DMS153 treated with DMSO at 0.1 percent for 48 hours (cell line): ENCODE measurements around the gene CLMN.
"Not testable (repeated sequence)": the region's sequence is repeated elsewhere in the genome, so short reads cannot be mapped to it uniquely, and the experiment has no call there.

Experiments used
- DNase-seq: peaks from one replicate; lab custom pipeline; 2025; ENCODE audit not compliant: unreplicated experiment; lab: John Stamatoyannopoulos, UW

CLMN gene

DNA sequence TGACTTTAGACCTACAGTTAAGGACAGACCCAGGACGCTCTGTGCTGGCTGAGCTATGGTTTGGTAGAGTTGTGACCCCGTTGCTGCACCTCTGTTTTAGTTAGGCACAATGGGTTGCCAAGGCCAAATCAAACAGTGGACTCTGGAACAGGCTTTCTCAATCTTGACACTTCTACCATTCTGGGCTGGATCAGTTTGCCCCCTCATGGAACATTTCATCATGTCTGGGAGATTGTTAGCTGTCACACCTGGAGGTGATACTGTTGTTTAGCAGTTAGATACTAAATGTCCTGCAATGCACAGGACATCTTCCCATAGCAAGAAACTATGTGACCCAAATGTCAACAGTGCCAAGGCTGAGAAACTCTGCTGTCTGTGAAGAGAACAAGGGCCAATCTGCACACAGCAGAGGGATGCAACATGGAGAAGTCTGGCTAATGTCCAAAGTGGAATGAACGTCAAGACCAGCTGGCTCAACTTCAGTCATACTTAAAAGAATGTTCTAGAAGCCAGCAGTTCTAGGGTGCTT, 96.8 kb downstream of the CLMN start:
- DNase-seq, result no peak

DNA sequence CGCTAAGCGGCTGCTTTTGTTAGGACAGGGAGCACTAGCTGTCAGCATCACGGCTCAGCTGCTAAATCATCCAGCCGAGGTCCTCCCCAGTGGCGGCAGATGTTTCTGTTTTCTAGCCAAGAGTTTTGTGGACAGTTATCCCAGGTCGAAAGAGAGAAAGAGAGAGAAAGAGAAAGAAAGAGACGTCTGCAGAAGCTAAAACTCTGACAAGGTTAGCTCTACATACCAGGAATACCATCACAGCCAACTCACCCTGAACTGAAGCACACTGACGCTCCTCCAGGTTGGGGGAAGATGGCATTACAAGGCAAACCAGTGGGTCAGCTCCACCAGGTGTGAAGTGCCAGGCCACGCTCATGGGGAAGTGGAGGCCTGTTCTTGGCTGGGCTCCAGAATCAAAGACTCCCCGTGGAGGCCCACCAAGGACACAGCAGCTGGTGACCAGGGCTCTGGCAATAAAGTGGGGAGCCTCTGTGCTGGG, 97.5 kb downstream of the CLMN start:
- no peak for DNase-seq

DNA sequence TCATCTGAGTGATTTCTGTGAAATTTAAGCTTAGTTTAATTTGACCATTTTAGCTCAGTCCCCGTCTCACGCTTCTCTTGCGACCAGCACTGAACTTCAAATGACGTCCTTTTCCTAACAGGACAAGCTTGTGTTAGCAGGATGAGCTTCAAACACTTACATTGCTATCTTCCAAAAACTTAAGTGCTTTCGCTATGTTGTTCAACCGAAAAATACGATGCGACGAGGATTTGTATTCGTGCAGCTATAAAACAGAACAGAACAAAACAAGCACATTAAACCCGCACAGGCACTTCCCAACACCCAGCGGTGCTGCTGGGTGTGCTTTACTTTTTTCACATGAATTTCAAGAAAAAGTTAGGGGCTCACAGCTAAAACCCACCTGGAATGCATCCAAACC, 98.2 kb downstream of the CLMN start:
- no peak for DNase-seq

DNA sequence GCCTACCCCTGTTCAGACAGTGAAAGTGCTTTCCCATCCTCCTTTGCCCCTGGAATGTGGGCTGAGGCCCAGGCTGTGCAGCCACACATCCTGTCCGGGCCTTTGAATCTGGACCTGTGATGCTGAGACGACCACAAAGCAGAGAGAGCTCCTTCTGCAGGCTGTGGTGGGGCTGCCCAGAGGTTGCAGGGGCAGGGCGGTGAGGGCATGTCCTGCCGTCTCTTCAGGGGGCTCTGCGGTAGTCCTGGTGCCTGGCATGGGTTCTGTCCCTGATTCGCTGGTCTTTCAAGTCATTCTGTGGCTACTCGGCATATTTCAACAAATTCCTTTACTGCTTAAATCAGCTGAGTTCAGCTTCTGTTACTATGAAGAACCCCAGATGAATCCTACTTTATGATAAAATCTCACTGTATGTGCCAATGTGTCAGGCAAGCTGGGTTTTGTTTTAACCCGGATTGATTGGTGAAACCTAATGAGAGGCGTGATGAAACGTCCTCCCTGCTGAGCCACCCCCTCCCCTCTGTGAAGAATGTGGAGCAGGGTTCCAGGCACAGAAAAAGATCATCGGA, 99.0 kb downstream of the CLMN start:
- DNase-seq, result no peak

DNA sequence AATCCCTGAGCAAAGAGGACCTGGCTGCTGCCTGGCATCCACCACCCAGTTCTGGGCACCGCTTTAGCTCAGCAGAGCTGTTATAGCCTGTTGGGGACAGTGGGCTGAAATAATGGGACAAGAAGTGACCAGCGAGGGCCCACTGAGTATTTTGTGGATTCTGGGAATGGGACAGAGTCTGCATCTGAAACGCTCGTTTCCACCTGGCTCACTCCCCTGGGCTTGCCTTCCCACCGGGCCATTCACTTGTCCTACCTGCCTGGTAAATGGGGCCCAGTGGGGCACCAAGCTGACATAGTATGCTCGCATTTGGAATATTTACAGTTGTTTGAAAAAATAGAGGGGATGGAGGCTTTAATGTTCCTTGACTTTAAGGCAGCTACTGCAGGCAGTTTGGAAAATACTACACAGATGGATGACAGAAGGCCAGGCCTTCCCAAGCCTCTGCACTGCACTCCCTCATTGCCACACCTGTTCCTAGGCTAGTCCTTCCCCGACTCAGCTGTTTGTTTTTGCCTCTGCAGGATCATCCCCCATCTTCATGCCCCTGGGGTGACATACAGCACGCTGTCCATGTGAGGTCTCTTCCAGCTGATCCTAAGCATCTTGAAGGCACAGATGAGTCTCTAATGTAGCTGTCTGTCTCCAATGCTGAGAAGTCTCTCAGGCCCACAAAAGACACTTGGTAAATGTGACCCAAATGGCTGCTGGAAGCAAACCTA, 101.1 kb downstream of the CLMN start:
- DNase-seq, result no peak

DNA sequence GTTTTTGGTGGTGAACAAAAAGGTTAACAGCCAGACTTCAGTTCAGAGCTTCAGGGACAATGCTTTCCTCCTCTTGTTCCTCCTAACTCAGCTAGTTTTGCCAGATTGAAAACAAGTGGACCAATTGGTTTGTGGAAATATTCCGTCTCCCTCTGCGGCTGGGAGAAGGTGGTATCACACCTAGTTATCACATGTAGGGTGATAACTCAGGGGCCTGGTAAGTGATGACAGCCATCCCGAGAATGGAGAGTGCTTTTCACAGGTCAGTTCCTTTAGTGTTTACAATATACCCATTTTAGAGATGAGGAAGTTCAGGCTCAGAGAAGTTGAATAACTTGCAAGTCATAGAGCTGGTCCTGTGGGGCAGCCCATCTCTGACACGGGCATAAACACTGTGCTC, 101.7 kb downstream of the CLMN start:
- no peak for DNase-seq

DNA sequence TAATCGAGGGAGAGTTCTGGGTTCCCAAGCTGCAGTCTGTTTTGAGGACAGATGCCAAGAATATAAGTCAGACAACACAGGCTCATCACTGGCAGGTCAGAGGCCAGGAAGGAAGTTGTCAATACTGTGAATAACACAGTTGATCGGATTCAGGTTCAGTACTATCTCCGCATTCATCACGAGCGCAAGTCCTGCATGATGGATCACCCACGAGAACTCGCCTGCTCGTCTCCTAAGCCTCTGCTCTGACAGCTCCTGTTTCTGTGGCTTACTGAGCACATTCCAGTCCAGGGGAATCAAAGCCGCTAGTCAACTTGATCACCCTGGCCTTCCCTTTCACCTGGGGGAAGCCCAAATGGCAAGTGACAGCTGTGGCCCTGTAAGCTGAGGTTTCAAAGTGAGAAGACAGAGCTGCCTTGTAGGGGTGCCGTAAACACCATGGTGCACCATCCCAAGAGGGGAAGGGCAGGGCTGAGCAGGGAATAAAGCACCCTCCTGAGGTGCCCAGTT, 102.3 kb downstream of the CLMN start:
- DNase-seq, result no peak

DNA sequence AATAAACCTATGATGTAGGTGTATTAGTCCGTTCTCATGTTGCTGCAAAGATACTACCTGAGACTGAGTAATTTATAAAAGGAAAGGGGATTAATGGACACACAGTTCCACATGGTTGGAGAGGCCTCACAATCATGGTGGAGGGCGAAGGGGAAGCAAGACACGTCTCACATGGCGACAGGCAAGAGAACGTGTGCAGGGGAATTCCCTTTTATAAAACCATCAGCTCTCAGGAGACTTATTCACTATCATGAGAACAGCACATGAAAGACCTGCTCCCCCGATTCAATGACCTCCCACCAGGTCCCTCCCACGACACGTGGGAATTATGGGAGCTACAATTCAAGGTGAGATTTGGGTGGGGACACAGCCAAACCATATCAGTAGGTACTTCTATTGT, 103.7 kb downstream of the CLMN start:
- no peak for DNase-seq

DNA sequence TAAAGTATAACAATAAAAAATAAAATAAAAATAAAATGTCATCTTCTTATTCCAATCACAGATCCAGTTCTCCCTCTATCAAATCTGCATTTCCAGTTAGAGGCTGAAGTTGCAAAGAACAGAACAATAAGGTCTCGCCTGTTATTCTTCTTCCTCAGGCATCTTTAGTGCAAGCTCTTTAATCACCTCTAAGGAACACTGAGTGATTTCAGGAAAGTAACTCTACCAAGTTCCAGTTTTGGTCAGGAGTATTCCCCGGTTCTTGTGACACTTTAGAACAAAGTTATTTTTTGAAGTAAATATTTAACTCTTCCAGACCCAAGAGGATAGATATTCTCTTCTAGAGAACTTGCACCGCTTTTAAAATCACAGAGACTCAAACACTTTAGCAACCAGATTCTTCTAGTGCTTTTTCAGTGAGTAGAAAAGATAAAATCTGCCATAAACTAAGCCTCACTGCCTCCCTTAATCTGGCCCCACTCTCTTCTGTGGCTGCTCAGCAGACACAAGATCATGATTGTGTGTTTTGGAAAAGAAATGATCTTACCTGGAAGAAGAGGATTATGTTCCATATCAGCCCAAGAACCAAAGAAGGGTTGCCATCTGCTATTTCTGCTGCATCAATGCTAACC, 104.5 kb downstream of the CLMN start:
- DNase-seq, result no peak

DNA sequence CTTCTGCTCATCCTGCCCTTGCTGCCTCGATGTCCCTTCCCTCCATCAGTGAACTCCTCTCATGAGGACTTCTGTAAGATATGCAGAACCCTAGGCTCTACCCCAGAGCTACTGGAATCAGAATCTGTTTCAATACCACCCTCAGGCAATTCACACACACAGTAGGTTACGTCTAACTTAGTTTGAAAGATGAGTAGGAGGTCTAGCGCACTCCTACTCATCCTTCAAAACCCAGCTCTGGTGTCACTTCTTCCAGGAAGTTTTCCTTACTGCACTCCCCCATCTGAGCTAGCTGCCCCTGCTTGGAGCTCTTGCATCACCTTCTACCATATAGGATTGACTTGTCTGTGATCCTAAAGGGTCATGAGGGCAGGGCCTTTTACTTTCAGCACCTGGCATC, 105.9 kb downstream of the CLMN start:
- DNase-seq, result no peak

DNA sequence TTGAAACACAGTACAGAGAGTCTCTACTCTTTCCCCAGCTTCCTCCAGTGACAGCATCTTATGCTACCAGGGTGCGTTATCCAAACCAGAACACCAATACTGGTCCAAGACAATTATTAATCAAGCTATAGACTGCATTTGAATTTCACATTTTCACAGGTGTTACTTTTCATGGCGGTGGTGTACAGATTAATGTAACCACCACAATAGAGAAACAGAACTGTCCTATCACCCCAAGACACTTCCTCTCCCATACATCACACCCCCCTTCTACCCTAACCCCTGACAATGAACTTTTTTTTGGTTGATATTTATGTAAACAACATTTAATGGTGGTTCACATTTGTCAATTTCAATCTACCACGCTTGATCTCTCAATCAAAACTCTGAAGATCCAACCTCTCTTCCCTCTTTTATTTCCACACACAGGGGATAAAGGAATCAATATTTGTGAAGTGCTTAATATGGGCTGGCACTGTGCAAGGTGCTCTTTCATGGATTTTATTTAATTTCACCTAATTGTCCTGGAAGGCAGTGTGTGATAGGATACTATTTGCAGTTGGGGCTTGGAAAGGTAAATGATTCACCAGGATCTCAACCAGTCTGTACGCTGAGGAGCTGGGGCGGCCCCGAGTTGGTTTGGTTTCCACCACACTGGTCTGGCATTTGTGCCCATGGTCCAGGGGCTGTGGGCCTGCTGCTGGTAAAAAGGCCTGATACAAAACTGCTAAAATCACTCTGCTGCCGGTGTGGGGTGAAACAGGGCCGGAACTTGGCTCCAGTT, 107.8 kb downstream of the CLMN start:
- DNase-seq, result no peak

DNA sequence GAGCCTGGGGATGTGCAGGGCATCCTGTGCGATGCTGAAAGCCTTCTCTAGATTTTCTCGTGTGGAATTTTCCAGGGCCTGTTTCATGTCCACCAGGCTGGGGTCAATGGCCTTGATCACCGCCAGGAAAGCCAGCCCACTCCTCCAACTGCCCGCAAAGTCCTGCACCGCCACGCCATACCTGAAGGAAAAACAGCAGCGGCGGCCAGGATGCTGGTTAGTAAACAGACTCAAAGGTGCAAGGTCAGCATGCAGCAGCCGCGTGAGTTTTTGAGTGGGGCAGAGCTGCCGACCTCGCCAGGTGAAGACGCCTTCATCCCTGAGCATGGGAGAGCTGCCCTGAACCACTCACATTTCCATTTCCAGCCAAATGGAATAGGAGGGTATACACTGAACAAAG, 109.0 kb downstream of the CLMN start:
- no peak for DNase-seq

DNA sequence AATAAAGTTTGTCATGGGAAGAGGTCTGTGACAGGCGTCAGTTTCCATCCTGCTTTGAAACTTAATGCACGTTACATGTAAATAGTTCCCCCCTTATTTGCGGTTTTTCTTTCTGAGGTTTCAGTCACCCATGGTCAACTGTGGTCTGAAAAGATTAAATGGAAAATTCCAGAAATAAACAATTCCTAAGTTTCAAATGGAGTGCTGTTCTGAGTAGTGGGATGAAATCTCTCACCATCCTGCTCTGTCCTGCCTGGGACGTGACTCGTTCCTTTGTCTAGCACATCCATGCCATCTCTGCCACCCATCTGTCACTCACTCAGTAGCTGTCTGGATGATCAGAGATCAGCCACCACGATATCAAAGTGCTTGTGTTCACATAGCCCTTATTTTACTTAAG, 111.1 kb downstream of the CLMN start:
- no peak for DNase-seq

DNA sequence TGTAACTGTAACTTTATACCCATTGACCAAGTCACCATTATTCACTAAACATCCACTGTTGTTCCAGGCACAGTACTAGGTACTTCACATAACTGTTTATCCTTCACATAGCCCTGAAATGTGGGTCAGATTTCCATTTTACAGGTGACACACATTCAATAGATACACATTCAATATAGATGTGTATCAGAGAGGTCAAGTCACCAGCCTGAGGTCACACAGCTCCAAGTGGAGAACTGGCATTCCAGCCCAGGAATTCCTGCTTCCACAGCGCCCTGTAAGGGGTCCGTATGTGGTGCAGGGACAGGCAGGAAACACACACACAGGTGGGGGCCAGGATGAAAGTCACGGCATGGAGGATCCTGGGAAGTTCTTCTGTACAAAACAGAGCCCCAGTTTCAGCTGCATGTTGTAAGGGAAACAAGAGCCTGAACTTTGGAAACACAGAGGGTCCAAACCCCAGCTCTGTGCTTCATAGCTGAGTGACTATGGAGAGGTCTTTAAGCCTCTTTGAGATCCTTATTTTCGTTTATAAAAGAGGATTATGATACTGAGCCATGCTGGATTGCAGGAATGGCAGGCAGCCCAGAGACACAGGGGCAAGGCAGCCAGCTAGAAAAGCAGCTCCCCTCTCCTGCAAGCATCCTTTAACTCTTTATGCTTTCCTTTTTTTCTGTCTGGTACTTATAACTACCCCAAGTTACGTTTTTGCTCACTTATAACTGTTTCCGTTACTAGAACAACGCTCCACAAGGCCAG, 112.1 kb downstream of the CLMN start:
- DNase-seq, result no peak

DNA sequence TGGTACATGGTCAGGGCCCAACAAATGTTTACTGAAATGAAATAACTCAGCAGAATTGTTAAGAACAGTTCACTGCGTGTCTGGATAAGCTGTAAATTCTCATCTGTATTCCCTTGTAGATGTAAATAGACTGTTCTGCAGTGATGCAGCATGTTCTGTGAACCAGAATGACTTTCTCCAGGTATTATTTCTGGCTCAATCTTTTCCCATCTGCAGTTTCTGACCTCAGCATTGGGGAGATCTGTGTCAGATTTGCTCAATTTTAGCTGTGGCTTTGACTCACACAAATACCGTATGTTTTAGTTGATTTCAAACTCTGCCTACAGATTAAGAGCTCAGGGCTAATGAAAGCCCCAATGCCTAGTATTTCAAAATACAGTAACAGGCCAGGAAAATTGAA, 113.2 kb downstream of the CLMN start:
- no peak for DNase-seq

DNA sequence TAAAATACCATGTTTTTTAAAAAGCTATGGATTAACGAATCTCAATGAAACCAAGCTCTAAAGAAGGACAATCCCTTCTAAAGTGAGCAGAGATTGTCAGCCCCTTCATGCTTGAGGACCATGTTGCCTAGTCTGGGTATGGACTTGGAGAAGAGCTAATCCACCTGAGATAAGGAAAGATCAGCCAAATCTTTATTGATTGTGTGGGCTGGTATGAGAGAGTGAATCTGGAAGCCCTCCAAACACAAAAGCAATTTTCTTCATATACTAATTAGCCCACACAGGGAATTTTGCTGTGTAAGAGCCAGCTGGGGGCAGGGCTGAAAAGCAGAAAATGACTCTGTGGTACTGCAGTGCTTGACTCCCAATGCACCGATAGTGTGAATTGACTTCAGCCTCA, 115.0 kb downstream of the CLMN start:
- no peak for DNase-seq

DNA sequence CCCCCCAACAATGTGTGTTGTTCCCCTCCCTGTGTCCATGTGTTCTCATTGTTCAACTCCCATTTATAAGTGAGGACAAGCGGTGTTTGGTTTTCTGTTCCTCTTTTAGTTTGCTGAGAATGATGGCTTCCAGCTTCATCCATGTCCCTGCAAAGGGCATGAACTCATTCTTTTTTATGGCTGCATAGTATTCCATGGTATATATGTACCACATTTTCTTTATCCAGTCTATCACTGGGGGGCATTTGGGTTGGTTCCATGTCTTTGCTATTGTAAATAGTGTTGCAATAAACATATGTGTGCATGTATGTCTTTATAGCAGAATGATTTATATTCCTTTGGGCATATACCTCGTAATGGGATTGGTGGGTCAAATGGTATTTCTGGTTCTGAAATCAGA, 118.0 kb downstream of the CLMN start:
- not testable (repeated sequence) for DNase-seq

DNA sequence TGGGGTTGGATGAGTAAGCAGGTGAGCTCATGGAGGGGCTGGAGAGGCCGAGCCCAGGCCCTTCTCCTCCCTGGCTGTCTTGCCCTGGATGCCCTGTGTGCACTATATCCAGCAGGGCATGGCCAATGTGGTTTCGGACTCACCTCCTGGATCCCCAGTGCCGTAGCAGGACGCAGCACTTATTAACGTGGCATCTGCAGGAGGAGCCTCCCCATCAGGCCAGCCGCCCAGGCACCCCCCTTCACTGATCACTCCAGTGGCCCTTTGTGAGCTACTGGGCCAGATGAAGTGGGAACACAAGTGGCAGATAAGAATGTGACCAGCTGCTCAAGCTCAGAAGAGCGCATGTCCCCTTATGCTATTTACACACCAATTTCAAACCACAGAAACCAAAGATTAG, 119.3 kb downstream of the CLMN start:
- no peak for DNase-seq

DNA sequence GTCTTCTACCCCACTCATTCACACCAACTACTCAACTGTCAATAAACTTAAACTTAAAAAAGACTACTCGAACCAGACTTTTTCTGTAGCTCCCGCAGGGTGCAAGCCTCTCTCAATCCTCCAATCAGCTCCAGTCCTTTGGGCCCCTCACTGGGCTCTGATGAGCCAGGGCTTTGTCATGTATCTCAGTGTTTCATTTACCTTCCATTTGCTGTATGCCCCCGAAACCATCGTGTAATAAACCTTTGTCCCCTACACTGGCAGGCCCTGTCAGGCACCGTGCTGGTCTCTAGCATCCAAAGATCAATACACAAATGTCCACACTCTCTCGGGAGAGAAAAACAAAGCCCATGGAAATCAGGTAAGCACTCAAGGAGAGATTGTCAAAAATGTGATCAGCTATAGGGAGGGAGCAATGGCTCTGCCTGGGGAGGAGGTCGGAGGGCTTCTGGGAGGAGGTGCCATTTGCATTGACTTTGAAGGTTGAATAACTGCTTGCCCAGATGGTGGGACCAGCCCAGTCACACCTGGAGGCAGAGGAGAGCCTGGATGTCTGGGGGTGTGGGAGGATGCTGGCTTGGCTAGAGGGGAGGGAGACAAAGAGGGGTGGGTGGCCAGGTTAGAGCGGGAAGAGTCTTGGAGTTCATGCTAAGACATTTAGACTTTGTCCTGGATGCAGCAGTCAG, 120.3 kb downstream of the CLMN start:
- no peak for DNase-seq

DNA sequence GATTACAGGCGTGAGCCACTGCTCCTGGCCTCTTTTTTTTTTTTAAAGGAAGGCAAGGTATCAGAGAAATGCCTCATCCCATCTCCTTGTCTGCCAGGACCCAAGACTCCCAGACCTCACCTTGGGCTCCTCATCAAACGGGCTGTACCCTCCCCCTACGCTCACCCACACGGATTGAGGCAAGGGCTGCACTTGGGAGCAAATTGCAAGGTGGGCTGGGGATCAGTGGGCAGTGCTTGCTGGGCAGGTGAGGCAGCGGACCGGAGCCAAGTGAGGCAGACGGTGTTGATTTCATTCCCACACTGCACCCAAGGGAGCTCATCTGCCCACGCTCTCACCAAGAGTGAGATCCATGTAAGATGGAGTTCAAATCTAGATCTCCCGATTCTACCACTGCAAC, 121.4 kb downstream of the CLMN start:
- DNase-seq, result no peak
